Lower leg skin (tissue), 3 donors: ENCODE results near the gene CPEB4.

Source experiments
- POLR2A ChIP-seq, 2 donors: fragments of 450-650 bp; IDR thresholded peaks; one replicate each; pipeline ENCODE4 v1.6.1; 2016 to 2017; ENCODE audit warnings: antibody characterized with exemption in 2 of 2, mild to moderate bottlenecking in 1 of 2, moderate library complexity in 1 of 2
- TF ChIP-seq, protein P1 (sequence below), 3 donors: fragments of 450-650 bp; IDR thresholded peaks; one replicate each; pipeline ENCODE4 v1.5.1; 2016; ENCODE audit warnings: antibody characterized with exemption in 3 of 3, mild to moderate bottlenecking in 3 of 3, moderate library complexity in 2 of 3

DNA sequence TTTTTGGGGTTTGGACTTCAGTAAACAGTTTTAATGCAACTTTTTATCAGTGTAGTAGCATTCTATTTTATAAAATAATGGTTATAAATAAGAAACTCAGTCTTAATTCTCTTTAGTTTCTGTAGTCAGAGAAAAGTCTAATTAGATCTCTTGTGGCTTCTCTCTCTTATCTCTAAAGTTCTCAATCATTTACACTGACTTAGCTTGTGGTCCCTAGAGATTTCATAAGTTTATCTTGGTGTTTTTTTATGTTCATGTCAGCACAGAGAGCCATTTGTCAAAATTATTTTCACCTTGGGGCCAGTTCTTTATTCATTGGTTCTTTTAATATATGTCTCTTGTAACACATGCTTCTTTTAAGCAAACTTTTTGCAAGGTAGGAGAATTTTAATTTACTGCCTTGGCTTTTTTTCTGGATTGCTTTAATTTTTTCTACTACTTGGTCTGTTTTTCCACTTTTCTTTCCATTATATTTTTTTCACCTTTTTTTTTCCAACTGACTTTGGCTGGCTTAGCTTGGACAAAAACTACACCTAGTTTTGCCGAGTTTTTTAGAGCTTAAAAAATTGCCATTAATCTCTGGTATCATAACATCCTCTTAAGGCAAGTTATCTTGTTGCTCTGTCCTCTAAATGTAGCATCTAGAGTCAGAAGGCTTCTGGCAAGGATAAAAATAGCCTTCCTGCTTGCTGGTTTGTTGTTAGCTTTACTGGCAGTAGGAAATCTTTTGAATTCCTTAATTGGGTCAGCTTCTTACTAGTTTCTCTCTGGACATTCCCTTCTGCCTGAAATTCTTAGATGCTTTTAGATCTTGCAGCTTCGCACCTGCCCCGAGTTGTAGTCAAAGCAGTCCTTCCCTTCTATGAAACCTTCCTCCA lies 35.3 kb downstream of the CPEB4 start:
- TF ChIP-seq, protein P1, sequence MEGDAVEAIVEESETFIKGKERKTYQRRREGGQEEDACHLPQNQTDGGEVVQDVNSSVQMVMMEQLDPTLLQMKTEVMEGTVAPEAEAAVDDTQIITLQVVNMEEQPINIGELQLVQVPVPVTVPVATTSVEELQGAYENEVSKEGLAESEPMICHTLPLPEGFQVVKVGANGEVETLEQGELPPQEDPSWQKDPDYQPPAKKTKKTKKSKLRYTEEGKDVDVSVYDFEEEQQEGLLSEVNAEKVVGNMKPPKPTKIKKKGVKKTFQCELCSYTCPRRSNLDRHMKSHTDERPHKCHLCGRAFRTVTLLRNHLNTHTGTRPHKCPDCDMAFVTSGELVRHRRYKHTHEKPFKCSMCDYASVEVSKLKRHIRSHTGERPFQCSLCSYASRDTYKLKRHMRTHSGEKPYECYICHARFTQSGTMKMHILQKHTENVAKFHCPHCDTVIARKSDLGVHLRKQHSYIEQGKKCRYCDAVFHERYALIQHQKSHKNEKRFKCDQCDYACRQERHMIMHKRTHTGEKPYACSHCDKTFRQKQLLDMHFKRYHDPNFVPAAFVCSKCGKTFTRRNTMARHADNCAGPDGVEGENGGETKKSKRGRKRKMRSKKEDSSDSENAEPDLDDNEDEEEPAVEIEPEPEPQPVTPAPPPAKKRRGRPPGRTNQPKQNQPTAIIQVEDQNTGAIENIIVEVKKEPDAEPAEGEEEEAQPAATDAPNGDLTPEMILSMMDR (IDR thresholded peaks at IDR 0.05), result no peak
- TF ChIP-seq POLR2A (IDR thresholded peaks at IDR 0.05), result no peak
